K562 (cell line): ENCODE results near the gene THAP4. TPM values are rescaled to one million over a fixed set of nuclear protein-coding genes. Genes with fewer than 3 reads are reported as not detected.

Experiments
- ATAC-seq: fragments of 200-7000 bp; cut with Tn5 transposase; 3 replicates; pipeline ENCODE4 v1.9.1; 2020; ENCODE audit warnings: moderate library complexity
- BruUV-seq: library from RNA; stranded (reverse); fragments of 400-500 nt; replicated peaks from 2 replicates; lab custom pipeline; 2021; lab: Mats Ljungman, UMichigan
- CTCF ChIA-PET: fragments of 300-600 bp; formaldehyde crosslinking; extraction: SDS; loops from one replicate; lab custom pipeline; 2021; ENCODE audit warnings: low intra/inter-chr PET ratio; lab: Yijun Ruan, JAX
- POLR2A ChIA-PET: fragments of 300-600, 350-650 bp; sonication (Branson Sonifier 250); formaldehyde crosslinking; extraction: SDS; loops from one replicate; lab custom pipeline; 2021; ENCODE audit warnings: antibody characterized with exemption, inconsistent platforms; lab: Yijun Ruan, JAX
- DNase-seq, 4 experiments: peaks; one replicate each; pipeline versions ENCODE4 v3.0.0 to v3.0.0-alpha.2; 2011 to 2018; ENCODE audit warnings: low spot score in 3 of 4, mixed read lengths in 3 of 4; ENCODE audit errors: extremely low read depth in 1 of 4
- FAIRE-seq: peaks from 2 replicates; lab custom pipeline; 2011; peaks lifted over from hg19 to GRCh38; lab: Jason Lieb, UNC
- H2AFZ ChIP-seq: 2 replicates; pipeline ENCODE4 v1.6.0; 2011; ENCODE audit warnings: low read depth, low read length, control low read depth, inconsistent platforms
- H3K27ac ChIP-seq: fragments of 200-600 bp; 3 replicates; pipeline ENCODE4 v1.8.0; 2011; ENCODE audit warnings: low read depth, mild to moderate bottlenecking, control low read depth, inconsistent platforms, low read length, moderate library complexity, mixed read lengths; ENCODE audit errors: extremely low read depth
- H3K27me3 ChIP-seq, 2 experiments: fragments of 300-600 bp in 1 of 2; 2 replicates in 1 of 2; 3 replicates in 1 of 2; pipeline versions ENCODE4 v1.6.0 to v1.8.0; 2011; ENCODE audit warnings: inconsistent platforms in 2 of 2, low read length in 2 of 2, mild to moderate bottlenecking in 1 of 2, mixed read lengths in 1 of 2, moderate library complexity in 1 of 2; ENCODE audit not compliant: control insufficient read depth in 2 of 2, insufficient read depth in 2 of 2
- H3K36me3 ChIP-seq: fragments of 300-600 bp; 3 replicates; pipeline ENCODE4 v1.8.0; 2011; ENCODE audit warnings: mild to moderate bottlenecking, low read length, inconsistent platforms; ENCODE audit not compliant: control insufficient read depth, insufficient read depth
- H3K4me1 ChIP-seq, 2 experiments: fragments of 200-600 bp in 1 of 2; replicated peaks in 1 of 2; 2 replicates in 1 of 2; 3 replicates in 1 of 2; pipeline versions ENCODE4 v1.5.1 to v1.8.0; 2011; ENCODE audit warnings: inconsistent platforms in 2 of 2, low read length in 2 of 2, mild to moderate bottlenecking in 1 of 2, mixed read lengths in 1 of 2, moderate library complexity in 1 of 2; ENCODE audit not compliant: control insufficient read depth in 2 of 2, insufficient read depth in 2 of 2
- H3K4me2 ChIP-seq: 2 replicates; pipeline ENCODE4 v1.6.1; 2011; ENCODE audit warnings: low read length, control low read depth, inconsistent platforms, mixed read lengths; ENCODE audit not compliant: insufficient read depth
- H3K4me3 ChIP-seq: fragments of 200-600 bp; sonication (generic), shearing (Covaris generic); 2 replicates; pipeline ENCODE4 v1.5.1; 2016; ENCODE audit warnings: control low read depth, inconsistent platforms
- H3K79me2 ChIP-seq: fragments of 200-600 bp; 3 replicates; pipeline ENCODE4 v1.8.0; 2011; ENCODE audit warnings: low read length, inconsistent platforms; ENCODE audit not compliant: control insufficient read depth, insufficient read depth
- H3K9ac ChIP-seq, 2 experiments: 2 replicates each; pipeline versions ENCODE4 v1.6.0 to v1.6.1; 2011; ENCODE audit warnings: low read depth in 2 of 2, low read length in 2 of 2, control low read depth in 1 of 2, inconsistent platforms in 1 of 2, mild to moderate bottlenecking in 1 of 2, mixed read lengths in 1 of 2; ENCODE audit not compliant: insufficient read depth in 1 of 2
- H3K9me1 ChIP-seq: one replicate; pipeline ENCODE4 v1.6.0; 2011; ENCODE audit warnings: inconsistent platforms, mild to moderate bottlenecking, low read length, moderate library complexity; ENCODE audit not compliant: control insufficient read depth, insufficient read depth
- H3K9me3 ChIP-seq: replicated peaks from 2 replicates; pipeline ENCODE4 v1.5.1; 2011; ENCODE audit warnings: low read depth, low read length, inconsistent platforms; ENCODE audit not compliant: control insufficient read depth, insufficient read depth
- H4K20me1 ChIP-seq: replicated peaks from 2 replicates; pipeline ENCODE4 v1.6.1; 2011; ENCODE audit warnings: low read length, inconsistent platforms, mixed read lengths; ENCODE audit not compliant: control insufficient read depth, insufficient read depth
- BCOR ChIP-seq: fragments of 450-650 bp; IDR thresholded peaks from 2 replicates; pipeline ENCODE4 v1.6.1; 2016
- CREB3 ChIP-seq: fragments of 450-650 bp; conservative IDR thresholded peaks from 2 replicates; pipeline ENCODE4 v1.6.1; 2016; ENCODE audit warnings: missing genetic modification characterization, low read depth, mild to moderate bottlenecking, missing compliant biosample characterization, moderate library complexity
- DNMT1 ChIP-seq: fragments of 450-650 bp; IDR thresholded peaks from 2 replicates; pipeline ENCODE4 v1.6.1; 2016; ENCODE audit warnings: antibody characterized with exemption, mild to moderate bottlenecking
- HSF4 ChIP-seq: fragments of 250-450 bp; sonication (Bioruptor Pico); IDR thresholded peaks from 2 replicates; pipeline ENCODE4 v2.1.2; 2022; ENCODE audit warnings: mild to moderate bottlenecking, moderate library complexity, borderline replicate concordance
- KLF10 ChIP-seq: fragments of 250-450 bp; sonication (Bioruptor Pico); IDR thresholded peaks from 2 replicates; pipeline ENCODE4 v1.6.1; 2021; ENCODE audit warnings: matching md5 sums
- ZNF12 ChIP-seq: sonication (generic); formaldehyde crosslinking; IDR thresholded peaks from 2 replicates; pipeline ENCODE4 v1.4.0; 2020; ENCODE audit warnings: mild to moderate bottlenecking, missing genetic modification reagents
- ZNF436 ChIP-seq: fragments of 250-450, 450-650 bp; sonication (Bioruptor Pico); formaldehyde crosslinking; IDR thresholded peaks from 2 replicates; pipeline ENCODE4 v1.7.0; 2020; ENCODE audit warnings: mild to moderate bottlenecking
- WGBS: fragments of 100-300 bp; shearing (Covaris generic); methylation state at CpG from one replicate; pipeline ENCODE4 v1.1.6; 2016; ENCODE audit warnings: low coverage, mixed read lengths; ENCODE audit not compliant: insufficient coverage; ENCODE audit errors: missing lambda C conversion rate; 5-methylcytosine and 5-hydroxymethylcytosine counted together
- in situ Hi-C: fragments of 300-500 bp; cut with MboI; formaldehyde crosslinking; loops from 4 replicates; pipeline ENCODE4 v1.15.0; 2018; ENCODE audit warnings: inconsistent platforms, mixed read lengths
- intact Hi-C: fragments of 100-400 bp; cut with micrococcal nuclease; formaldehyde crosslinking; loops from 2 replicates; pipeline ENCODE4 v1.14.2; 2022
- polyA plus RNA-seq, 8 experiments: library from polyadenylated mRNA; depleted of rRNA in 4 of 8; stranded (reverse) in 5 of 8; unstranded in 3 of 8; fragments of >200 nt; fragmentation: Nextera tagmentation in 2 of 8; fragmentation: Illumina TruSeq in 1 of 8; extraction: Ambion mirVana in 2 of 8; extraction: Trizol in 1 of 8; gene quantifications; 2 replicates each; pipeline versions ENCODE4 v1.2.1 to v1.2.3, GENCODE V29; 2011 to 2014; ENCODE audit warnings: inconsistent platforms in 1 of 8, missing spikeins in 1 of 8
- total RNA-seq, 7 experiments: library from RNA; depleted of rRNA in 6 of 7; stranded (reverse); fragments of >200 nt in 6 of 7; fragmentation: Illumina TruSeq in 2 of 7; extraction: Trizol in 2 of 7; gene quantifications; 2 replicates each; pipeline versions ENCODE4 v1.2.1 to v1.2.3, GENCODE V29; 2011 to 2021; ENCODE audit warnings: low replicate concordance in 1 of 7

The THAP4 gene
- total and polyA plus RNA-seq, 9 of the 15 experiments (the other 6 are each of a cell fraction or from before 2014, with no cell fraction given) = 8.6 to 60.9 (median 43.9) TPM

DNA sequence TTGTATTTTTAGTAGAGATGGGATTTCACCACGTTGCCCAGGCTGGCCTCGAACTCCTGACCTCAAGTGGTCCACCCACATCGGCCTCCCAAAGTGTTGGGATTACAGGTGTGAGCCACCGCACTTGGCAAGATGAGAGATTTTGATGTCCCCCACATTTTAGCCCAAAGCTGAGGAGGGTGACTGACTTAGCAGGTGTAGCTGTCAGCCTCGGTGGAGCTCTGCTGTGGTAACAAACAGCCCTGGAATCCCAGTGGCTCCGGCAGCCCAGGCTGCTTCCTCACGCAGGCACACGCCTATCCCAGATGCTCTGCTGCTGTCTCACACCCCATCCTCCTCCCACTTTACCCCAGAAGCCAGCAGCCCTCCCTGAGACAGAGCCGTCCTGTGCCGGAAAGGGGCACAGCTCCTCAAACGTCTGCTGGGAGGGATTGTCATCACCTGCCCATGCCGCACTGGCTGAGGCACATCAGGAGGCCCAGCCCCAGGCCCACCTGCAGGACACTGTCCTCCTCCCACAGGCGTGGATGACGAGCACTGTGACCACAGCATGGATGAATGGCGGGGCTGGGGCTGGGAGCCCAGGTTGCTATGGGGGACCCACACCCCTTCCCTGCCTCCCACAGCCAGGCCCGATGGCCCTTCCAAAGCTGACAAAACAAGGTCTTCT, 89.0 kb downstream of the THAP4 start:
- Histone ChIP-seq H3K4me3 (no peak overlapping the region), H3K79me2 (no peaks in the 10 kb centered on the region), H3K9me3 (no peaks in the 10 kb centered on the region), H3K4me2 (no peak overlapping the region), H3K27me3 (peaks cover 0 to 19% of the 10 kb centered on the region in 2 experiments; a peak in 2 of 5 replicates), H3K4me1 (peaks cover 27 to 50% of the 10 kb centered on the region in 2 experiments), H3K36me3 (no peaks in the 10 kb centered on the region), H4K20me1 (no peaks in the 10 kb centered on the region), H2AFZ (no peak overlapping the region)
- CTCF ChIA-PET = no interaction called here
- no peak for DNase-seq
- ATAC-seq = no peak
- POLR2A ChIA-PET = interaction anchor here (0.6 kb wide), 1 partner anchor 141 kb away, joined by 3 read pairs; no protein-coding TSS in a partner anchor
- no TSS peak for BruUV-seq
- intact Hi-C loops = no loop called here
- 56% methylated on average over 12 of the region's 16 CpGs for WGBS
- in situ Hi-C loops = no loop called here
- no peak for FAIRE-seq
- no peak for TF ChIP-seq ZNF436 (CRISPR knock-in tag)
- no peak for TF ChIP-seq CREB3 (tag)
- 0 out of 2 replicates have a peak, but pooled peaks have one; percentile 14 for TF ChIP-seq BCOR
- TF ChIP-seq HSF4 (CRISPR knock-in tag) = no peak
- TF ChIP-seq ZNF12 (CRISPR knock-in tag) = peak; percentile 92
- TF ChIP-seq KLF10 (CRISPR knock-in tag) = no peak
- no peak for TF ChIP-seq DNMT1
- TF ChIP-seq, all 486 proteins: peak for 2
- Histone ChIP-seq H3K9me1 (no peaks in the 10 kb centered on the region), H3K9ac (no peak overlapping the region; a peak in 1 of 4 replicates), H3K27ac (no peak overlapping the region)
